GM12872 (cell line): ENCODE measurements around the gene OGFR.

Source experiments
- TF ChIP-seq, protein P1 (sequence below): IDR thresholded peaks from 3 replicates; pipeline ENCODE4 v1.5.1; 2011; ENCODE audit warnings: low read depth, mild to moderate bottlenecking, low read length, moderate library complexity; ENCODE audit not compliant: insufficient read depth

The OGFR gene

DNA sequence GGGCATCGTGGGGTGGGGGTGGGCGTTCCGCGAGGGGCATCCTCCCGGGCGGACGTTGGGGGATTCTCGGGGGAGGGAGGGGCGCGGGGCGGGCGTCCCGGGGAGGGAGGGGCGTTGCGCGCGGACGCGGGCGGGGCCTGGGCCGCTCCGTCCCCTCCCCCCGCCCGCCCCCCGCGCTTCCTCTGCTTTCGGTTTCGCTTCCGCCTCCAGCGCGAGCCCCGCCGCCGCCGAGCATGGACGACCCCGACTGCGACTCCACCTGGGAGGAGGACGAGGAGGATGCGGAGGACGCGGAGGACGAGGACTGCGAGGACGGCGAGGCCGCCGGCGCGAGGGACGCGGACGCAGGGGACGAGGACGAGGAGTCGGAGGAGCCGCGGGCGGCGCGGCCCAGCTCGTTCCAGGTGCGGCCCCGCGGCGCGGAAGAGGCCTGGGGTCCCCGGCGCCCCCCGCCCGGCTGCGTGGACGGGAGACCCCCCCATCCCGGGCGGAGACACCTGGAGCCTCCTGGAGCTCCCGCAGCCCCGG is at the start of gene OGFR:
OGFR (plus strand) TSS at position 209 of the 528 bp plus-strand sequence; CDS start at position 234, 25 bp downstream.
- TF ChIP-seq, protein P1, sequence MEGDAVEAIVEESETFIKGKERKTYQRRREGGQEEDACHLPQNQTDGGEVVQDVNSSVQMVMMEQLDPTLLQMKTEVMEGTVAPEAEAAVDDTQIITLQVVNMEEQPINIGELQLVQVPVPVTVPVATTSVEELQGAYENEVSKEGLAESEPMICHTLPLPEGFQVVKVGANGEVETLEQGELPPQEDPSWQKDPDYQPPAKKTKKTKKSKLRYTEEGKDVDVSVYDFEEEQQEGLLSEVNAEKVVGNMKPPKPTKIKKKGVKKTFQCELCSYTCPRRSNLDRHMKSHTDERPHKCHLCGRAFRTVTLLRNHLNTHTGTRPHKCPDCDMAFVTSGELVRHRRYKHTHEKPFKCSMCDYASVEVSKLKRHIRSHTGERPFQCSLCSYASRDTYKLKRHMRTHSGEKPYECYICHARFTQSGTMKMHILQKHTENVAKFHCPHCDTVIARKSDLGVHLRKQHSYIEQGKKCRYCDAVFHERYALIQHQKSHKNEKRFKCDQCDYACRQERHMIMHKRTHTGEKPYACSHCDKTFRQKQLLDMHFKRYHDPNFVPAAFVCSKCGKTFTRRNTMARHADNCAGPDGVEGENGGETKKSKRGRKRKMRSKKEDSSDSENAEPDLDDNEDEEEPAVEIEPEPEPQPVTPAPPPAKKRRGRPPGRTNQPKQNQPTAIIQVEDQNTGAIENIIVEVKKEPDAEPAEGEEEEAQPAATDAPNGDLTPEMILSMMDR, result no peak

- TF ChIP-seq, protein P1, result no peak
Observed at GRCh38 chr20:62754991-62755356, 49.7 kb upstream of the OGFR start.

DNA sequence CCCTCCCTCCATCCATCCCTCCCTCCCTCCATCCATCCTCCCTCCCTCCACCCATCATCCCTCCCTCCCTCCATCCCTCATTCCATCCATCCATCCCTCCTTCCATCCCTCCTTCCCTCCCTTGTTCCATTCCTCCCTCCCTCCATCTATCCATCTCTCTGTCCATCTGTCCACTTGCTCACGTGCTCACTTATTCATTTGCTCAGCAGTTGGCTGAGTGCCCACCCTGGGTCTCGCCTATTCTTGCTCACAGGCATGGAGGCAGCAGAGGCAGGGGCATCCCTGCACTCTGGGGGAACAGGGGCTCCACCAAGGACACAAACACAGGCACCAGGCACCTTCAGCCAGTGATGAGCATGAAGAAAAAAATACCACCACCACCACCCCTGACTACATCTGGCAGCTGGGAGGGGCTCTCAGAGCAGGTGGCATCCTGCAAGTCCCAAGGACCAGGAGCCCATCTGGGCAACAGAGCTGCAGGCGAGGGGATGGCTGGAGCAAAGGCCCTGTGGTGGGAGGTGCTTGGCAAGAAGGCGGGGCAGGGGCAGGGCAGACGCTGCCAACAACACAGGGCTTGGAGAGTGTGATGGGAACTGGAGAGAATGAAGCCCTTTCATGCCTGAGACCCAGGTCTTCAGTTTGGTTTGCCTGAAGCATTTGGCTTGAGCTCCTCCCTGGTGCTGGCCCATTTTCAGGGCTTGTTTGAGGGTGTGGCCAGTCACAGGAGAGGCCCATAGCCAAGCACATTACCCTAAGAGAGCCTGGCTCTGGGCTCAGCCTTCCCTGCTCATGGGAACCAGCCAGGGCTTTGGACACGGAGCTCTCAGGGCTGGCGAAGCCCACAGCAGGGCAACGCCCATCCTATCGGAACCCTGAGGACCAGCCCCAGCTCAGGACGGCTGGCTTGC is 48.6 kb upstream of the OGFR start:
- TF ChIP-seq, protein P1, result no peak

GRCh38 chr20:62758226-62758912 is 46.3 kb upstream of the OGFR start:
- TF ChIP-seq, protein P1, result no peak

DNA sequence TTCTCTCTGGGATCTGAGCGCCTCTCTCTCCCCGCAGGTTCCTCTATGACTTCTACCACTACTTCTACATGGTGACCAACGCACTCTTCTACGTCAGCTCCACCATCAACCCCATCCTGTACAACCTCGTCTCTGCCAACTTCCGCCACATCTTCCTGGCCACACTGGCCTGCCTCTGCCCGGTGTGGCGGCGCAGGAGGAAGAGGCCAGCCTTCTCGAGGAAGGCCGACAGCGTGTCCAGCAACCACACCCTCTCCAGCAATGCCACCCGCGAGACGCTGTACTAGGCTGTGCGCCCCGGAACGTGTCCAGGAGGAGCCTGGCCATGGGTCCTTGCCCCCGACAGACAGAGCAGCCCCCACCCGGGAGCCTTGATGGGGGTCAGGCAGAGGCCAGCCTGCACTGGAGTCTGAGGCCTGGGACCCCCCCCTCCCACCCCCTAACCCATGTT is 44.6 kb upstream of the OGFR start:
- TF ChIP-seq, protein P1, result no peak

GRCh38 chr20:62760471-62760855 is 44.2 kb upstream of the OGFR start:
- TF ChIP-seq, protein P1, result no peak
